Activated naive CD8-positive, alpha-beta T cell treated with anti-CD3 and anti-CD28 coated beads, Interleukin-2, amount 50 U/mL, for 24 hours (primary cell): ENCODE results near the gene HDAC5.

Source experiments
- ATAC-seq: fragments of 150-1000 bp; cut with Tn5 transposase; one replicate; pipeline ENCODE4 v1.10.0; 2021
- DNase-seq: peaks from one replicate; pipeline ENCODE4 v3.0.0; 2021
- H3K27ac Mint-ChIP-seq: one replicate; pipeline ENCODE4 v1.8.0; 2021; ENCODE audit warnings: mild to moderate bottlenecking, mixed read lengths
- H3K27me3 Mint-ChIP-seq: one replicate; pipeline ENCODE4 v1.8.0; 2021; ENCODE audit warnings: mixed read lengths
- H3K36me3 Mint-ChIP-seq: one replicate; pipeline ENCODE4 v1.8.0; 2021; ENCODE audit warnings: low read depth, mixed read lengths
- H3K4me1 Mint-ChIP-seq: one replicate; pipeline ENCODE4 v1.8.0; 2021; ENCODE audit warnings: mixed read lengths
- H3K4me3 Mint-ChIP-seq: one replicate; pipeline ENCODE4 v1.8.0; 2021; ENCODE audit warnings: mild to moderate bottlenecking, moderate library complexity, mixed read lengths
- H3K9me3 Mint-ChIP-seq: one replicate; pipeline ENCODE4 v1.8.0; 2021; ENCODE audit warnings: mixed read lengths

HDAC5 gene

GRCh38 chr17:44092051-44092450, 31.4 kb downstream of the HDAC5 start:
- no peak overlapping the region for H3K4me3 Mint-ChIP-seq
- no peak for DNase-seq
- H3K27me3 Mint-ChIP-seq, result no peaks in the 10 kb centered on the region
- peaks cover 15% of the 10 kb centered on the region for H3K4me1 Mint-ChIP-seq
- no peak overlapping the region for H3K27ac Mint-ChIP-seq
- no peak for ATAC-seq
- H3K9me3 Mint-ChIP-seq, result no peaks in the 10 kb centered on the region
- peaks cover 2% of the 10 kb centered on the region for H3K36me3 Mint-ChIP-seq

- Mint-ChIP-seq H3K36me3 (peaks cover 2% of the 10 kb centered on the region), H3K4me1 (peaks cover 21% of the 10 kb centered on the region), H3K27ac (no peak overlapping the region), H3K9me3 (no peaks in the 10 kb centered on the region), H3K27me3 (no peaks in the 10 kb centered on the region), H3K4me3 (no peak overlapping the region)
- ATAC-seq (no peak), DNase-seq (no peak)
Measured at GRCh38 chr17:44091200-44091997, 32.0 kb downstream of the HDAC5 start.

- Mint-ChIP-seq H3K27me3 (no peaks in the 10 kb centered on the region), H3K36me3 (peaks cover 2% of the 10 kb centered on the region), H3K27ac (no peak overlapping the region), H3K4me1 (peaks cover 21% of the 10 kb centered on the region), H3K4me3 (no peak overlapping the region), H3K9me3 (no peaks in the 10 kb centered on the region)
- DNase-seq (no peak), ATAC-seq (no peak)
Measured at GRCh38 chr17:44088254-44088653, 35.2 kb downstream of the HDAC5 start.

- no peak overlapping the region for H3K4me3 Mint-ChIP-seq
Measured at GRCh38 chr17:44087319-44087718, 36.1 kb downstream of the HDAC5 start.

GRCh38 chr17:44086364-44087311, 36.8 kb downstream of the HDAC5 start:
- peaks cover 5% of the 10 kb centered on the region for H3K36me3 Mint-ChIP-seq
- peak overlapping the region; percentile 13 for H3K27ac Mint-ChIP-seq
- H3K4me3 Mint-ChIP-seq, result no peak overlapping the region
- H3K9me3 Mint-ChIP-seq, result no peaks in the 10 kb centered on the region
- ATAC-seq (peak; percentile 87), DNase-seq (peak; percentile 52)
- H3K4me1 Mint-ChIP-seq, result peaks cover 21% of the 10 kb centered on the region
- no peaks in the 10 kb centered on the region for H3K27me3 Mint-ChIP-seq

More at GRCh38 chr17:44087319-44087718, 36.1 kb downstream of the HDAC5 start:
- Mint-ChIP-seq H3K27me3 (no peaks in the 10 kb centered on the region), H3K9me3 (no peaks in the 10 kb centered on the region), H3K27ac (no peak overlapping the region), H3K36me3 (peaks cover 2% of the 10 kb centered on the region), H3K4me1 (peaks cover 21% of the 10 kb centered on the region)
- ATAC-seq, result no peak
- no peak for DNase-seq

- Mint-ChIP-seq H3K36me3 (peaks cover 5% of the 10 kb centered on the region), H3K27me3 (no peaks in the 10 kb centered on the region), H3K4me1 (peaks cover 21% of the 10 kb centered on the region), H3K27ac (peak overlapping the region; percentile 65), H3K4me3 (no peak overlapping the region), H3K9me3 (no peaks in the 10 kb centered on the region)
- DNase-seq (no peak), ATAC-seq (no peak)
Measured at GRCh38 chr17:44085908-44086307, 37.5 kb downstream of the HDAC5 start.

GRCh38 chr17:44084921-44085320, 38.5 kb downstream of the HDAC5 start:
- Mint-ChIP-seq H3K27me3 (no peaks in the 10 kb centered on the region), H3K27ac (no peak overlapping the region), H3K4me3 (no peak overlapping the region), H3K36me3 (peaks cover 5% of the 10 kb centered on the region), H3K4me1 (peaks cover 21% of the 10 kb centered on the region), H3K9me3 (no peaks in the 10 kb centered on the region)
- no peak for DNase-seq
- ATAC-seq, result no peak

- H3K36me3 Mint-ChIP-seq, result peaks cover 5% of the 10 kb centered on the region
Measured at GRCh38 chr17:44084131-44084538, 39.3 kb downstream of the HDAC5 start.

GRCh38 chr17:44083250-44083849, 40.1 kb downstream of the HDAC5 start:
- no peaks in the 10 kb centered on the region for H3K27me3 Mint-ChIP-seq
- DNase-seq (no peak), ATAC-seq (no peak)
- no peak overlapping the region for H3K27ac Mint-ChIP-seq
- peaks cover 3% of the 10 kb centered on the region for H3K36me3 Mint-ChIP-seq
- peaks cover 21% of the 10 kb centered on the region for H3K4me1 Mint-ChIP-seq
- H3K9me3 Mint-ChIP-seq, result no peaks in the 10 kb centered on the region
- no peak overlapping the region for H3K4me3 Mint-ChIP-seq

More at GRCh38 chr17:44084131-44084538, 39.3 kb downstream of the HDAC5 start:
- Mint-ChIP-seq H3K27ac (no peak overlapping the region), H3K4me1 (peaks cover 21% of the 10 kb centered on the region), H3K27me3 (no peaks in the 10 kb centered on the region), H3K9me3 (no peaks in the 10 kb centered on the region), H3K4me3 (no peak overlapping the region)
- no peak for ATAC-seq
- peak; percentile 66 for DNase-seq

GRCh38 chr17:44082256-44082927, 41.0 kb downstream of the HDAC5 start:
- Mint-ChIP-seq H3K27ac (no peak overlapping the region), H3K4me1 (peaks cover 16% of the 10 kb centered on the region), H3K4me3 (no peak overlapping the region), H3K36me3 (peaks cover 3% of the 10 kb centered on the region), H3K9me3 (no peaks in the 10 kb centered on the region), H3K27me3 (no peaks in the 10 kb centered on the region)
- DNase-seq (no peak), ATAC-seq (no peak)

- H3K4me1 Mint-ChIP-seq, result peaks cover 9% of the 10 kb centered on the region
- DNase-seq (no peak), ATAC-seq (no peak)
- H3K36me3 Mint-ChIP-seq, result peaks cover 3% of the 10 kb centered on the region
- no peaks in the 10 kb centered on the region for H3K9me3 Mint-ChIP-seq
- H3K27ac Mint-ChIP-seq, result no peak overlapping the region
- no peak overlapping the region for H3K4me3 Mint-ChIP-seq
- no peaks in the 10 kb centered on the region for H3K27me3 Mint-ChIP-seq
Measured at GRCh38 chr17:44081681-44082080, 41.8 kb downstream of the HDAC5 start.

GRCh38 chr17:44079877-44080821, 43.3 kb downstream of the HDAC5 start:
- H3K27me3 Mint-ChIP-seq, result no peaks in the 10 kb centered on the region

GRCh38 chr17:44078412-44078811, 45.0 kb downstream of the HDAC5 start:
- H3K4me3 Mint-ChIP-seq, result no peak overlapping the region
- H3K27ac Mint-ChIP-seq, result no peak overlapping the region
- no peaks in the 10 kb centered on the region for H3K27me3 Mint-ChIP-seq
- H3K9me3 Mint-ChIP-seq, result no peaks in the 10 kb centered on the region
- no peak for ATAC-seq
- no peak for DNase-seq
- peaks cover 5% of the 10 kb centered on the region for H3K36me3 Mint-ChIP-seq
- H3K4me1 Mint-ChIP-seq, result no peaks in the 10 kb centered on the region

More at GRCh38 chr17:44079877-44080821, 43.3 kb downstream of the HDAC5 start:
- Mint-ChIP-seq H3K4me3 (no peak overlapping the region), H3K27ac (no peak overlapping the region), H3K9me3 (no peaks in the 10 kb centered on the region), H3K4me1 (no peaks in the 10 kb centered on the region), H3K36me3 (peaks cover 3% of the 10 kb centered on the region)
- DNase-seq (no peak), ATAC-seq (no peak)
